ENCODE measurements around the gene CLSTN2. TPM values are rescaled to one million over a fixed set of nuclear protein-coding genes. Genes with fewer than 3 reads are reported as not detected.

The CLSTN2 gene
- total RNA-seq, 1 donor from 2014 or later = 80.9 TPM

- Mint-ChIP-seq H3K4me3 (ENCODE audit: unreplicated experiment) (no peak overlapping the region), H3K36me3 (ENCODE audit: low read depth, unreplicated experiment) (peaks cover 15% of the 10 kb centered on the region), H3K4me1 (ENCODE audit: low read depth, unreplicated experiment) (peaks cover 11% of the 10 kb centered on the region), H3K27ac (ENCODE audit: unreplicated experiment) (no peak overlapping the region), H3K27me3 (ENCODE audit: low read depth, unreplicated experiment) (peaks cover 12% of the 10 kb centered on the region), H3K9me3 (ENCODE audit: unreplicated experiment) (peaks cover 2% of the 10 kb centered on the region)
- FAIRE-seq = no peak
- H3K4me3 ChIP-seq (ENCODE audit: insufficient read depth, low read depth, low read length) = no peak overlapping the region
- no peaks in the 10 kb centered on the region for H3K36me3 ChIP-seq (ENCODE audit: insufficient read depth, low read length)
- no peaks in the 10 kb centered on the region for H3K4me1 ChIP-seq (ENCODE audit: insufficient read depth, low read length)
- no peak for TF ChIP-seq EZH2 (IDR thresholded peaks at IDR 0.05; ENCODE audit: insufficient read depth, low read length)
- no peak for TF ChIP-seq CTCF (IDR thresholded peaks at IDR 0.05; ENCODE audit: insufficient read depth, low read depth, low read length)
- H3K9me3 ChIP-seq (ENCODE audit: insufficient read depth, low read depth, low read length) = no peaks in the 10 kb centered on the region
- H3K4me2 ChIP-seq (ENCODE audit: low read length) = no peak overlapping the region
- no peaks in the 10 kb centered on the region for H3K79me2 ChIP-seq (ENCODE audit: insufficient read depth, low read length)
- DNase-seq (ENCODE audit: low read depth) = no peak
- no peak overlapping the region for H2AFZ ChIP-seq (ENCODE audit: low read depth, low read length)
- H3K27ac ChIP-seq (ENCODE audit: low read depth, low read length) = no peak overlapping the region
- H4K20me1 ChIP-seq (ENCODE audit: insufficient read depth, low read length) = no peaks in the 10 kb centered on the region
- H3K27me3 ChIP-seq (ENCODE audit: insufficient read depth, low read length) = no peaks in the 10 kb centered on the region
- H3K9ac ChIP-seq (ENCODE audit: low read length) = no peak overlapping the region
Observed at GRCh38 chr3:140010391-140010790, 75.4 kb downstream of the CLSTN2 start.

GRCh38 chr3:140011086-140011485 is 76.1 kb downstream of the CLSTN2 start:
- no peak for DNase-seq (ENCODE audit: low read depth)
- no peak overlapping the region for H3K9ac ChIP-seq (ENCODE audit: low read length)
- peaks cover 12% of the 10 kb centered on the region for H3K27me3 Mint-ChIP-seq (ENCODE audit: low read depth, unreplicated experiment)

More at GRCh38 chr3:140011086-140011485, 76.1 kb downstream of the CLSTN2 start:
- Mint-ChIP-seq H3K27ac (ENCODE audit: unreplicated experiment) (no peak overlapping the region), H3K36me3 (ENCODE audit: low read depth, unreplicated experiment) (peaks cover 15% of the 10 kb centered on the region), H3K9me3 (ENCODE audit: unreplicated experiment) (peaks cover 2% of the 10 kb centered on the region), H3K4me3 (ENCODE audit: unreplicated experiment) (no peak overlapping the region), H3K4me1 (ENCODE audit: low read depth, unreplicated experiment) (peaks cover 11% of the 10 kb centered on the region)
- Histone ChIP-seq H3K79me2 (ENCODE audit: insufficient read depth, low read length) (no peaks in the 10 kb centered on the region), H2AFZ (ENCODE audit: low read depth, low read length) (no peak overlapping the region), H3K27ac (ENCODE audit: low read depth, low read length) (no peak overlapping the region), H3K4me3 (ENCODE audit: insufficient read depth, low read depth, low read length) (no peak overlapping the region), H4K20me1 (ENCODE audit: insufficient read depth, low read length) (no peaks in the 10 kb centered on the region), H3K27me3 (ENCODE audit: insufficient read depth, low read length) (no peaks in the 10 kb centered on the region), H3K36me3 (ENCODE audit: insufficient read depth, low read length) (no peaks in the 10 kb centered on the region), H3K9me3 (ENCODE audit: insufficient read depth, low read depth, low read length) (no peaks in the 10 kb centered on the region), H3K4me2 (ENCODE audit: low read length) (no peak overlapping the region), H3K4me1 (ENCODE audit: insufficient read depth, low read length) (no peaks in the 10 kb centered on the region)
- no peak for FAIRE-seq
- TF ChIP-seq CTCF (IDR thresholded peaks at IDR 0.05; ENCODE audit: insufficient read depth, low read depth, low read length) (no peak), EZH2 (IDR thresholded peaks at IDR 0.05; ENCODE audit: insufficient read depth, low read length) (no peak)
